Measurements from ENCODE around the gene RBMS2. TPM values are rescaled to one million over a fixed set of nuclear protein-coding genes. Genes with fewer than 3 reads are reported as not detected.
A peak's percentile ranks its signal among the peaks of the same experiment; 100 is the strongest.

Gene RBMS2
- total RNA-seq, 1 experiment from 2014 or later = 31.0 TPM

DNA sequence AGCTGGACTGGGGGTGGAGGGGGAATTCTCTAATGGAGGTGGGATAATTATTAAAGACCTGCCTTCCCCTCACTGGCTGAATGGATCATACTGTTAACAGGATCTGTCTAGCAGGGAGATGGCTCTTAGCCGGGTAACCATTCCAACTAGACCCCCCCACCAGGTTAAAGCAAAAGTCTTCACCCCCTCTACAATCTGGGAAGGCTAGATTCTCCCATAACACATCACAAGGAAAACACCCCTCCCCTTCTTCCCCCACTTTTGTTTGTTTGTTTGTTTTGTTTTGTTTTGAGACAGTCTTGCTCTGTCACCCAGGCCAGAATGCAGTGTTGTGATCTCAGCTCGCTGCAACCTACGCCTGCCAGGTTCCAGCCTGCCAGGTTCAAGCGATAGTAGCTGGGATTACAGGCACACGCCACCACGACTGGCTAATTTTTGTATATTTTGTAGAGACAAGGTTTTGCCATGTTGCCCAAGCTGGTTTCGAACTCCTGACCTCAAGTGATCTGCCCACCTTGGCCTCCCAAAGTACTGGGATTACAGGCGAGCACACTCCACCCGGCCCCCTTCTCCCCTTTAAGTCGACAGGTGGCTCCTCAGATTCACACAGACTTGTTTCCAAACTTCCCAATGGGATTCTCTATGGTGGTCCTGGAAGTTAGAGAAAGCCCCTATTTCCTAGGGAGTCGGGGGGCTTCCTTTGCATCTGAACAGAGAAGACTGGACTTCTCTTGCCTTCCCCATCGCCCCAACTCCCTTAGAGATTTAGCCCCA lies 112.0 kb downstream of the RBMS2 start:
- Histone ChIP-seq H3K36me3 (peaks cover 18% of the 10 kb centered on the region), H3K4me1 (replicated peaks) (peaks cover 43% of the 10 kb centered on the region), H3K27me3 (replicated peaks) (no peaks in the 10 kb centered on the region), H3K9me3 (replicated peaks) (no peaks in the 10 kb centered on the region), H3K27ac (no peak overlapping the region), H3K4me3 (peak overlapping the region; percentile 55)
- DNase-seq (ENCODE audit: low read depth in 1 of 2, low spot score in 2 of 2) = no peak

DNA sequence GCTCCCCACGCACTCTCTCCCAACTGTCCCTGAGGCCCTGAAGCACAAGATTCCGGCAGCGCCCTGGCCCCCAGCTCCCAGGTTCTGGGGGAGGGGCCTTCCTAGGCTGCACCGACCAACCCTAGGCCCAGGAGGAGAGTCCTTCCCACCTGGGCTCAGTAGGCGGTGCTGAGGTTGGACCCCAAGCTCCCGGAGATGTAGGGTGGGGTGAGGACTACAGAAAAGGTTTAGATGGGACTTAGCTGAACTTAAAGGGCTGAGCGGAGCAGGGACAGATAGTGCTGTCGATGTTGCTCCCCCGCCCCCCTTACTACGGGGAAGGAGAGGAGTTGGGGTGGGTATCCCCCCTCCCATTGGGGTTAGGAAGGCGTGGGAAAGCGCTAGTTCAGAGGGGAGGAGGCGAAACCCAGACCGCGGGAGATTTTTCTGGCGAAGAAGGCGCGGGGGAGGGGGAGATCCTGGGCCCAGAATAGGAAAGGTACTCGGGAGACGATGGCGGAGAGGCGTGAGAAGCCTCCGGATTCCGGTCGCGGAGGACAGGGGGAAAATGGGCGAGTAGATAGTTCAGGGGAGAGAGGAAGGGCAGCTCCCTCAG lies 112.7 kb downstream of the RBMS2 start:
- H3K4me3 ChIP-seq = peak overlapping the region; percentile 55
- H3K36me3 ChIP-seq = peaks cover 25% of the 10 kb centered on the region
- peaks cover 43% of the 10 kb centered on the region for H3K4me1 ChIP-seq (replicated peaks)
- H3K27me3 ChIP-seq (replicated peaks) = no peaks in the 10 kb centered on the region
- H3K27ac ChIP-seq = no peak overlapping the region
- no peaks in the 10 kb centered on the region for H3K9me3 ChIP-seq (replicated peaks)
- peak in 1 of 2 experiments; percentile 27 for DNase-seq (ENCODE audit: low read depth in 1 of 2, low spot score in 2 of 2)

DNA sequence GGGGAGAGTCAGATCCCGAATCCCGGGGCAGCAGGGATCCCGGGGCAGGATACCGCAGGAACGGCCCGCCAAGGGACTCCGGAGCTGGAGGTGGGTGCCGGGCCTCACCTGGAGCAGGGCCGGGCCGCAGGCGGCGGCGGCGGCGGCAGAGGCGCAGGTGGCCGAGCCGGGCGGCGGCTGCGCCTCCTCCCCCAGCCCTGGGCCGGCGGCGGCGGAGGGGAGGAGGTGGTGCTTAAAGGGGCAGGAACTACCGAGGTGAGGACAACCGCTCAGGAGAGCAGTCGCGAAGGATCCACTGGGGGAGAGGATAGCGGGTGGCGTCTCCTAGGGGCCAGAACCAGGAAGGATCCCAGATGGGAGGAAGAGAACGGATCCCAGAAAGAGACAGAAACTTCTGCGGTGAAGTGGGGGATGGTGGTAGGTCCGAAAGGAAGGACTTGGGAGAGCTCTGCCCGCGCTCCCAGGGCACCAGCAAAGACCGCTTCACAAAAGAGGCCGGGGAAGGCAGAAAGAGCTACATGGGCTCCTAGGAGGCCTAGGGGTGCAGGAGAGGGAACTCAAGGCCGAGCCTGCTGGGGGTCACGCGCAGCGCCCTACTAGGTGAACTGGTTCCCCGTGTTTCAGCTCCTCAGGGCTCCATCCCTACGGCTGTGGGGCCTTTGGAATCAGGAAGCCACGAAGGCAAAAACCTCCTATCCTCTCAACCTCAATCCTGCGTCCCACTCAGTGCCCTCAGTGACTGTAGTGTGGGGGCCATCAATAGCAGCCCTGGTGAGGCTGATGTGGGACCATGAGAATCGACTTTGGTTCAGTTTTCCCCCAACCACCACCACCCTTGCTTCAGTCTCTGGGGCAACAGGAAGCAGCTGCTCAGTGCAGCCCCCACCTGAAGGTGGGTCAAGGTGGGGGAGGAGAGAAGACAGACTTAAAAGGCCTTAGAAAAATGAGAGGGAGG lies 113.5 kb downstream of the RBMS2 start:
- Histone ChIP-seq H3K36me3 (peaks cover 29% of the 10 kb centered on the region), H3K4me3 (peak overlapping the region; percentile 55), H3K4me1 (replicated peaks) (peaks cover 43% of the 10 kb centered on the region), H3K27me3 (replicated peaks) (no peaks in the 10 kb centered on the region), H3K27ac (peak overlapping the region; percentile 12), H3K9me3 (replicated peaks) (no peaks in the 10 kb centered on the region)
- peak; percentile 69 to 85 for DNase-seq (ENCODE audit: low read depth in 1 of 2, low spot score in 2 of 2)

DNA sequence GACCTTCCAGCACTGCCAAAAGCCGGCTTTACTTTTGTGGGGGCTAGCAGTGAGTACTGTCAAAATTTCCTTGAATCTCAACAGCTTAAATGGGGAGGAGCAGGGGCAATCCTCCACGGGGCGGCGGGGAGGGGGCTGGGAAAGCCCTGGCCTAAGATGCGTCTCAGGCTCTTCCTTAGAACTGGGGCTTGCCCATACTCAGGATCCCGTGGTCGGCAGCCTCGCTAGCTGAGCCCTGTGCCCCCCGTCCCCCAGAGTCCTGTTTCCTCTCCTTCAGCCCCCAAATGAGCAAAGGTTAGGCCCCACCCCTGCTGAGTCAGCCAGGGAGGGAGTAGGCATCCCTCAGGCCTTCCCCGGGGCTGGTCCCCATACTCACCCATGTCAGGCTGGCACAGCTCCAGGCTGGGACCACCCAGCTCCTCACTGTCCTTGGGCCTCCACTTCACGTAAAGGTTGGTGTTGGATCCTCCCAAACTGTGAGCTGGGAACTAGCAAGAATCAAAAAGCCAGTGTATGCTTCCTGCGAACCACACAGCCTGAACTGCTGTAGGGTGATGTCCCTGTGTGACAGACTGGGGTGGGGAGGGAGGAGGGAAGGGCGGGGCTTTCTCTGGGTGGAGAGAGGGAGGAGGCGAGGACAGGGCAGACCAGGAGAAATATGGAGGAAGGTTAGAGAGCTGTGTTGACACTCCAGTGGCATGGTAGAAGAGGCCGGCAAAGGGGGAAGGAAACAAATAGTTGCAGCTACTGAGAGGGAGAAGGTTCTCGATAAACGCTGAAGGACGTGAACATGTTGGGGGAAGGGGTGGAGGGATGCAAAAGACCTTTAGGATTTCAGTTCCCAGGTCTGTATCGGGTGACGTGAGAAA lies 114.4 kb downstream of the RBMS2 start:
- H3K4me3 ChIP-seq = peak overlapping the region; percentile 55
- peaks cover 33% of the 10 kb centered on the region for H3K36me3 ChIP-seq
- H3K4me1 ChIP-seq (replicated peaks) = peaks cover 39% of the 10 kb centered on the region
- peak; percentile 90 to 93 for DNase-seq (ENCODE audit: low read depth in 1 of 2, low spot score in 2 of 2)
- no peaks in the 10 kb centered on the region for H3K9me3 ChIP-seq (replicated peaks)
- peak overlapping the region; percentile 43 for H3K27ac ChIP-seq
- H3K27me3 ChIP-seq (replicated peaks) = no peaks in the 10 kb centered on the region

DNA sequence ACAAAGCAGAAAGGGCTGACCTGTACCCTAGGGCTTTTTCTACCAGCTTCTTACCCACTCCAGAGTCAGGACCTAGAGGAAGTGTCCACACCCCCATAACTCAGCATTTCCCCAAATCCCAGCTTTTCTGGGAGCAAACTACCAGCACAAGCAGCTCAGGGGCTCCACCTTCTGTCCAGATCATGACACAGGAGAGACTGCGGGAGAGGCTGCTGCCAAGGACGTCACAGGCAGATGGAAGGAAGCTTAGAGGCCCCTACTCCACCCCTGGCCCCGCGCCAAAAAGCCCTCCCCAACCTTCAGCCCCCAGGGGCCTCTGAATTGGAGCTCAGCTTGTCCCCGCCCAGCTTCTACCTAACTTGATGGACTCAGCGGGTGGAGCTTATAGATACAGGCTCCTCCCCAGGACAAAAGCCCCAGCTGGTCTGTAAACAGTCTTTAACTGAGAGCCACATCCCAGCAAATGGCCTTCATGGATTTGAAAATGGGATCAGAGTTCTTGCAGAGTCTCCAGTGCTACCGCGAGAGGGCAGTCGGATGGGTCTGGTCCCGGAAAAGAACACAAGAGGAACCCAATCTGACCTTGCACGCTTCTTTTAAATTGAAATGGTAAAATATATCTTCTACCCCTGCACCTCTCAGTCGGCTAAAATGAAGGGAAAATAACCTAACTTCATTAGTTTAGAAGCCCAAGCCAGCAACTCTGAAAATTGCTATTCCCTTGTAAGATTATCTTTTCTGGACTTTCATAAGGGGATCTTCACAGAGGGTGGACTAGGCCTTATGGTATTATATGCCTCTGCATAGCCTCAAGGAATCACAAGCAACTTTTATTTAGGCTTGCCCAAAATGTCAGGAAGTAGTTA lies 115.3 kb downstream of the RBMS2 start:
- Histone ChIP-seq H3K4me1 (replicated peaks) (peaks cover 39% of the 10 kb centered on the region), H3K4me3 (peak overlapping the region; percentile 55), H3K27me3 (replicated peaks) (no peaks in the 10 kb centered on the region), H3K27ac (peak overlapping the region; percentile 43), H3K36me3 (peaks cover 39% of the 10 kb centered on the region), H3K9me3 (replicated peaks) (no peaks in the 10 kb centered on the region)
- DNase-seq (ENCODE audit: low read depth in 1 of 2, low spot score in 2 of 2) = peak; percentile 95 to 99

DNA sequence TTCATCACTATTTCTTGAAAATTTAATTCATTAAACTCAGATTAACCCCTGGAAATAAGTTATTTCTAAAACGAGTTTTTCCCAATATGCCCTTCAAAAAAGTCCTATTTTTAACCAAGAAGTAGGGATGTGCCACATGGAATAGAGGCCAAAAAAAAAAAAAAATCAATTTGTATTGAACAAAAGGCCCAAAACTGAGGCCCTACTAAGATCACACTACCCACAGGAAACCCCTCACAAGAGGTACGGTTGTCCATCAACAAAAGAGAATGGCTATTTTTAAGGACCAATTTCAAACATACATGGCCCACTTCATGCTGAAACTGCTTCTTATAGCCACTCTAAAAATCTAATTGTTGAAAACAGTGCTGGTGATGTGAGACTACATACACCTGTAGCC lies 116.0 kb downstream of the RBMS2 start:
- Histone ChIP-seq H3K36me3 (peaks cover 46% of the 10 kb centered on the region), H3K9me3 (replicated peaks) (no peaks in the 10 kb centered on the region), H3K4me1 (replicated peaks) (peaks cover 32% of the 10 kb centered on the region), H3K27ac (no peak overlapping the region), H3K4me3 (no peak overlapping the region), H3K27me3 (replicated peaks) (no peaks in the 10 kb centered on the region)
- DNase-seq (ENCODE audit: low read depth in 1 of 2, low spot score in 2 of 2) = no peak

DNA sequence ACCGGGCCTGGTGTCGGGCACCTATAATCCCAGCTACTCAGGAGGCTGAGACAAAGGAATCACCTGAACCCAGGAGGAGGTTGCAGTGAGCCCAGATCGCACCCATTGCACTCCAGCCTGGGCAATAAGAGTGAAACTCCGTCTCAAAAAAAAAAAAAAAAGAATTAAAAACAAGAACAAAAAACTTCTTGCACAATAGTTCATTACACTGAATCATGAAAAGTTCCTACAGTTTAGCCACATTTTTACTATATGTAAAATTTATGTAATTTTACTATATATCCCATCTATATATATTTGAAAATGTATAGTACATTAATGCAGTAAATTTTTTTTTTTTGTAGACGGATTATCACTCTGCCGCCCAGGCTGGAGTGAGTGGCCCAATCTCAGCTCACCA lies 119.6 kb downstream of the RBMS2 start:
- Histone ChIP-seq H3K36me3 (peaks cover 78% of the 10 kb centered on the region), H3K27me3 (replicated peaks) (no peaks in the 10 kb centered on the region), H3K27ac (no peak overlapping the region), H3K4me3 (no peak overlapping the region), H3K4me1 (replicated peaks) (peaks cover 13% of the 10 kb centered on the region), H3K9me3 (replicated peaks) (no peaks in the 10 kb centered on the region)
- no peak for DNase-seq (ENCODE audit: low read depth in 1 of 2, low spot score in 2 of 2)

DNA sequence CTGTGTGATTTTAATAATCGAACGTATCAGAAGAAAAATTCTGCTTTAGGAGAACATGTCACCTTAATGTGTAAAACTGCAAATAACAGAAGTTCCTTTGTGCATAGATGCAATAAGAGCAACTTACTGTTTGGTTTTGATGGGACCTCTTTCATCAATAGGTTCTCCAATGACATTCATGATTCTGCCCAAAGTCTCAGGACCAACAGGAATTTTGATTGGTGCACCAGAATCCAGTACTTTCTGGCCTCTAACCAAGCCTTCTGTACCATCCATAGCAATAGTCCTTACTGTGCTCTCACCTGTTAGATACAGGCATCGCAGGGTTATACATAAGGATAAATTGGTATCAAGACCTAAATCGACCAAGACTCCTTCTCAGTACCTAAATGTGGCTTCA lies 123.0 kb downstream of the RBMS2 start:
- Histone ChIP-seq H3K27me3 (replicated peaks) (no peaks in the 10 kb centered on the region), H3K4me1 (replicated peaks) (peaks cover 7% of the 10 kb centered on the region; the same call in 1 of the 2 replicates), H3K36me3 (peaks cover 54% of the 10 kb centered on the region), H3K27ac (no peak overlapping the region), H3K9me3 (replicated peaks) (peaks cover 3% of the 10 kb centered on the region; the same call in 1 of the 2 replicates), H3K4me3 (peak overlapping the region; percentile 67)
- no peak for DNase-seq (ENCODE audit: low read depth in 1 of 2, low spot score in 2 of 2)

DNA sequence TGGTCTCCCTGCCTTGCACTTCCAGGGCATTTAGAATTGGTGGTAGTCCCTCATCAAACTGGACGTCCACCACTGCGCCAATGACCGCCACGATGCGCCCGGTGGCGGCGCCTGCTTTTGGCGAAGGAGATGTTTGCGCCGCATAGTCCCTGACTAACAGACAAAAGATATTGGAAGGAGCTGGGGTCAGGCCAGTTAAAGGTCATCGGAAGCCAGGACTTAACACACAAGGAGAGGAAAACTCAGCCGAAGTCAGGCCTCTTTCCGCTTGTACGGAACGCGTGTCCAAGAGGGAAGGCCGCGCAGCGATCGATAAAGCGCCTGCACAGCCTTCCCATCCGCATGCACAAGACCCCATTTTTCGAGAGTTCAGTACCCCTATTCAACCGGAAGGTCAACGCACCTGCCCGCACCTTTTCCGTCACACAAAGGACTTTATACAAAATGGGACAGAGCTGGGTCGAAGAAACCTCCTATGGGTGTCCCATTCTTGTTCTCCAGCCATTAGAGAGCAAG lies 123.6 kb downstream of the RBMS2 start:
- DNase-seq (ENCODE audit: low read depth in 1 of 2, low spot score in 2 of 2) = no peak
- Histone ChIP-seq H3K36me3 (peaks cover 48% of the 10 kb centered on the region), H3K9me3 (replicated peaks) (peaks cover 3% of the 10 kb centered on the region; the same call in 1 of the 2 replicates), H3K4me3 (peak overlapping the region; percentile 67), H3K27ac (peak overlapping the region; percentile 6; the same call in 1 of the 2 replicates), H3K27me3 (replicated peaks) (no peaks in the 10 kb centered on the region), H3K4me1 (replicated peaks) (peaks cover 7% of the 10 kb centered on the region; the same call in 1 of the 2 replicates)

Measured in SJSA1 (cell line).